KBM-7 (cell line): ENCODE results near the gene RPS6KC1.
"Not testable (repeated sequence)": the region's sequence is repeated elsewhere in the genome, so short reads cannot be mapped to it uniquely, and the experiment has no call there.

Source experiments
- DNase-seq: peaks from one replicate; pipeline ENCODE4 v3.0.0-alpha.2; 2015
- in situ Hi-C: fragments of 300-500 bp; cut with MboI; formaldehyde crosslinking; loops from 2 replicates; pipeline ENCODE4 v1.14.3; 2020; ENCODE audit warnings: low sequenced_read_pairs, low pct_unique_long_range_greater_than_20kb, mixed read lengths

RPS6KC1 gene, protein sequence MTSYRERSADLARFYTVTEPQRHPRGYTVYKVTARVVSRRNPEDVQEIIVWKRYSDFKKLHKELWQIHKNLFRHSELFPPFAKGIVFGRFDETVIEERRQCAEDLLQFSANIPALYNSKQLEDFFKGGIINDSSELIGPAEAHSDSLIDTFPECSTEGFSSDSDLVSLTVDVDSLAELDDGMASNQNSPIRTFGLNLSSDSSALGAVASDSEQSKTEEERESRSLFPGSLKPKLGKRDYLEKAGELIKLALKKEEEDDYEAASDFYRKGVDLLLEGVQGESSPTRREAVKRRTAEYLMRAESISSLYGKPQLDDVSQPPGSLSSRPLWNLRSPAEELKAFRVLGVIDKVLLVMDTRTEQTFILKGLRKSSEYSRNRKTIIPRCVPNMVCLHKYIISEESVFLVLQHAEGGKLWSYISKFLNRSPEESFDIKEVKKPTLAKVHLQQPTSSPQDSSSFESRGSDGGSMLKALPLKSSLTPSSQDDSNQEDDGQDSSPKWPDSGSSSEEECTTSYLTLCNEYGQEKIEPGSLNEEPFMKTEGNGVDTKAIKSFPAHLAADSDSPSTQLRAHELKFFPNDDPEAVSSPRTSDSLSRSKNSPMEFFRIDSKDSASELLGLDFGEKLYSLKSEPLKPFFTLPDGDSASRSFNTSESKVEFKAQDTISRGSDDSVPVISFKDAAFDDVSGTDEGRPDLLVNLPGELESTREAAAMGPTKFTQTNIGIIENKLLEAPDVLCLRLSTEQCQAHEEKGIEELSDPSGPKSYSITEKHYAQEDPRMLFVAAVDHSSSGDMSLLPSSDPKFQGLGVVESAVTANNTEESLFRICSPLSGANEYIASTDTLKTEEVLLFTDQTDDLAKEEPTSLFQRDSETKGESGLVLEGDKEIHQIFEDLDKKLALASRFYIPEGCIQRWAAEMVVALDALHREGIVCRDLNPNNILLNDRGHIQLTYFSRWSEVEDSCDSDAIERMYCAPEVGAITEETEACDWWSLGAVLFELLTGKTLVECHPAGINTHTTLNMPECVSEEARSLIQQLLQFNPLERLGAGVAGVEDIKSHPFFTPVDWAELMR

GRCh38 chr1:213051127-213051880, at the start of gene RPS6KC1:
Gene RPS6KC1, plus strand, starts transcription at chr1:213051241. Its CDS starts 164 bp downstream, at chr1:213051405.
- in situ Hi-C loops = no loop called here
- DNase-seq = peak; percentile 88

- DNase-seq = no peak
- in situ Hi-C loops = no loop called here
These were observed 47.8 kb upstream of the RPS6KC1 start for GRCh38 chr1:213003256-213003655.

GRCh38 chr1:213008564-213008963, 42.5 kb upstream of the RPS6KC1 start:
- in situ Hi-C loops = no loop called here

GRCh38 chr1:213014642-213015041, 36.4 kb upstream of the RPS6KC1 start:
- in situ Hi-C loops = no loop called here
- no peak for DNase-seq

More at GRCh38 chr1:213008564-213008963, 42.5 kb upstream of the RPS6KC1 start:
- no peak for DNase-seq

DNA sequence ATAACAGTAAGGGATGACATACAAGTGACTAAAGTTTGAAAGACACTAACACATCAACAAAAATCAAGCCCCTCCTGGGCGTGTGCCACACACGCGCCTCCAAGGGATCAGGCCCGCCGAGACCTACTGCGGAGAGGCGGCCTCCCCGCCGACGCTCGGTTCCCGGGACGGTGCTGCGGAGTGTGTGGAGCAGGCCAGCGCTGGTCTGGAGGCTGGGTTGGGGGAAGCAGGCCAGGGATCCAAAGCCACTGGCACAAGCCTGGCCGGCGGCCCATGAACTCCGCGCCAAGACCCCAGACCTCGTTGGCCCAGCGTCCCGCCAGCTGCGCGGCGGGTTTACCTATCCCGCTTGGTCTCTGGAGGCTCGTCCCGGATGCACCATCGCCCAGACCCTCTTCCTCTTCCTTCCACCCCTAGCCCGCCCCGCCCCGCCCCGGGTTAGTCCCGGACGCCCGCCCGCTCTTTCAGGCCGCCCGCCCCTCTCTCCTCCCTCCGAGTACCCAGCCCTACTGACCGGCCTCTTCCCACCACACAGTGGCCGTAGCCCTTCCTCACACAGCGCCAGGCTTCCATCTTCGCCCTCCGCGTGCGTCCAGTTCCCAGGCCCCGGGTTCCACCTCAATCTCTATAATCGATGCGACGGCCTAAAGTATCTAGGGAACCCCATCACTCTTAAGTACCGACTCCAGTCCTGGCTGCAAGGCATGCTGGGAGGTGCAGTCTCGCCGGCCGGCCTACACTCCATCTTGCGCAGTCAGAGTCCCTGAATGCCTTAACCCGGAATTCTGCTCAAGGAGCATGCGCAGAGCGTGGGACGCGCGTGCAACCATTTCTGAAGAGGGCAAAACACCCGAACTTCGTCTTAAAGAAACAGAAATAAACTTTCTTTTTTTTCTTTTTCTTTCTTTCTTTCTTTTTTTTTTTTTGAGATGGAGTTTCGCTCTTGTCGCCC, 35.7 kb upstream of the RPS6KC1 start, which contains the start of gene ANGEL2:
Gene ANGEL2, minus strand, starts transcription at position 769 of the 952 bp plus-strand sequence. Its CDS starts 196 bp downstream, at position 573.
- DNase-seq = peak; percentile 97
- in situ Hi-C loops = no loop called here

- in situ Hi-C loops = no loop called here
- DNase-seq = no peak
These were observed 33.4 kb upstream of the RPS6KC1 start for GRCh38 chr1:213017447-213018273.

DNA sequence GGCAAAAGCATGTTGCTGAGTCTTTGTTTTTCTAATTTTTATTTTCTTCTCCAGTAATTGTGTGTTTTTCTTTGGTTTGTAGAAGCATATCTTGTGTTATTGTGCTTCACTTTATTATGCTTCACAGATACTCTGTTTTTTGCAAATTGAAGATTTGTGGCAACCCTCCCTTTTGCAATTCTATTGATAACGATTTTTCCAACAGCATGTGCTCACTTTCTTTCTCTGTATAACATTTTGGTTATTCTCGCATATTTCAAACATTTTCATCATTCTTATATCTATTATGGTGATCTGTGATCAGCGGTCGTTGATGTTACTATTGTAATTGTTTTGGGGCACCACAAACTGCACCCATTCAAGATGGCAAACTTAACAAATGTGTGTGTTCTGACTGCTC, 31.6 kb upstream of the RPS6KC1 start:
- in situ Hi-C loops = no loop called here
- DNase-seq = no peak

DNA sequence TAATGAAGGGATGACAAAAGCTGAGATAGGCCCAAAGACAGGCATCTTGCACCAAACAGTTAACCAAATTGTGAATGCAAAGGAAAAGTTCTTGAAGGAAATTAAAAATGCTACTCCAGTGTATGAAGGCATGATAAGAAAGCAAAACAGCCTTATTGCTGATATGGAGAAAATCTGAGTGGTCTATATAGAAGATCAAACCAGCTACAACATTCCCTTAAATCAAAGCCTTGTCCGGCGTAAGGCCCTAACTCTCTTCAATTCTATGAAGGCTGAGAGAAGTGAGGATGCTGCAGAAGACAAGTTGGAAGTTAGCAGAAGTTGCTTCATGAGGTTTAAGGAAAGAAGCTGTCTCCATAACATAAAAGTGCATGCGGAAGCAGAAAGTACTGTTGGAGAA, 31.0 kb upstream of the RPS6KC1 start:
- in situ Hi-C loops = no loop called here
- no peak for DNase-seq

GRCh38 chr1:213027024-213027423, 24.0 kb upstream of the RPS6KC1 start:
- DNase-seq, in situ Hi-C loops: not testable (repeated sequence)

GRCh38 chr1:213032651-213033050, 18.4 kb upstream of the RPS6KC1 start:
- in situ Hi-C loops = no loop called here
- no peak for DNase-seq

DNA sequence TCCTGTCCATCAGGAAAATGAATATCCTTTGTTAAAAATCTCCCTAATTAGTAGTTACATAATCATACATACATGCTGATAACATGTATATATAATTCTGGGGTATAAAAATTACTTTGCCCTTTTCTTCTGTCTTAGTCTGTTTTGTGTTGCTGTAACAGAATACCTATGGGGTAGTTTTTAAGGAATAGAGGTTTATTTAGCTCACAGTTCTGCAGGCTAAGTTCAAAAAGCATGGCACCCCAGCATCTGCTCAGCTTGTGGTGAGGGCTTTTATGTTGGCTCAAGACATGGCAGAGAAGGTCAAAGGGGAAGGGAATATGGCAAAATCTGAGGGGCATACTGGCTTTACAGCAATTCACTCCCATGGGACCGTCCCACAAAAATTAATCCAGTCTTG, 16.3 kb upstream of the RPS6KC1 start:
- no peak for DNase-seq
- in situ Hi-C loops = no loop called here

DNA sequence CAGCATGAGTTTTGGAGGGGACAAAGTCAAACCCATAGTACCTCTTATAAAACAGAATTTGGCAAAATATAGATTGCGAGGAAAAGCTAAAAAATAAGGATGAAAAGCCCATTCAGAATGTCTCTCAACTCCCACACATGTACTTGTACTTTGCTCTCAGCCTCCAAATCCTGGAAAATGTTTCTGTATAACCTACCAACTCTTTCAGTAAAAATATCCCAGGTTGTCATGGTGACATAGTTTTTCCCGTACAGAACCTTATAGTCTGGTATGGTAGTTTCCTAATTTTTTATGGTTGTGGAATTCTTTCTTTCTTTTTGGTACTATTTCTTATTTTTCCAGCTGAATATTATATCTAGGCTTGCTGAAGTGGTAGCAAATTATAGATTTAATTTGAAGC, 15.5 kb upstream of the RPS6KC1 start:
- DNase-seq = no peak
- in situ Hi-C loops = no loop called here

DNA sequence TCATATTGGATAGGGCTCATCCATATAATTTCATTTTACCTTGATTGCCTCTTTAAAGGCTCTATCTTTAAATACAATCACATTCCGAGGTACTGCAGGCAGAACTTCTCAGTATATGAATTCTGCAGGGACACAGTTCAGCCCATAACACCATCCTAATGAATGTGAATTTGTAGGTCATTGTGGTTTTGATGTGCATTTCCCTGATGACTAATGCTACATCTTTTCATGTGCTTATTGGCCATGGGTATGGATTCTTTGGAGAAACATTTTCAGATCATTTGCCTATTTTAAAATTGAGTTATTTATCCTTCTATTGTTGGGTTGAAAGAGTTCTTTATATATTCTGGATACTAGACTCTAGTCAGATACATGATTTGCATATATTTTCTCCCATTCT, 9.6 kb upstream of the RPS6KC1 start:
- DNase-seq = no peak
- in situ Hi-C loops = no loop called here

GRCh38 chr1:213045321-213046226, 5.5 kb upstream of the RPS6KC1 start:
- DNase-seq, in situ Hi-C loops: not testable (repeated sequence)

DNA sequence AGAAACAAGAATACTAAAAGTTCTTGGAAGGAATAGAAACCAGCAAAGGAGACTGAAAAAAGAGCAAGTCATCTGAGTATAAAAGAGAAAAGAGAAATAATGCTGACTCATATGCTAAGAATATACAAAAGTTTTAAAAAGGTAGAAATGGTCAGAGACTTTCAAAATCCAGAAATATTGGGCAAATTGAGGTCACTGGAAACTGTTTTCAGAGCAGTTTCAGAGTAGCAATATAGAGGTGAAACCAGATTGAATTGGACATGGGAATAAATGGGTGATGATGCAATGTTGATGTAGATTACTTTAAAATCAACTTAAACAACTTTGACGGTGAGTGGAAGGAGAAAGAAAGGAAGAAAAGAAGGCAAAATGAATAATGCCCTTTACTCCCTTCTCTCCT, 1.8 kb upstream of the RPS6KC1 start:
- in situ Hi-C loops = no loop called here
- DNase-seq = no peak

DNA sequence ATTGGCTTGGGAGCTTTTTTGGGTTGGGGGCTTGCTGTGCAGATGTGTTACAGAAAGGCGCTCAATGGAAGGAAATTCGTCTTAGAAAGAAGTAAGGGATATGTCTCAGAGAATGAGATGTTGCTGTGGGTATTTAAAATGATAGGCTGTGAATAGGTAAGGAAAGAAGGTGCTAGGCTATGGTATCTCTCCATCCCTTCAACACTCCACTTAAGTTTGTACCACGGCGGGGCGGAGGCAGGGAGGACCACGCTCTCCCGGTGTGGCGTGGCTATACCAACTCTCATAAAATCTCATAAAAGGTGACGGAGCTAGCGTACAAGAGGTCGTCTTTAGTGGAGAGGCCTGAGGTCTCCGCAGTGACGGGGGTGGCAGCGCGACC, 305 bp upstream of the RPS6KC1 start:
- no peak for DNase-seq
- in situ Hi-C loops = no loop called here
